Measurements from ENCODE around the gene BABAM2.

BABAM2 gene

DNA sequence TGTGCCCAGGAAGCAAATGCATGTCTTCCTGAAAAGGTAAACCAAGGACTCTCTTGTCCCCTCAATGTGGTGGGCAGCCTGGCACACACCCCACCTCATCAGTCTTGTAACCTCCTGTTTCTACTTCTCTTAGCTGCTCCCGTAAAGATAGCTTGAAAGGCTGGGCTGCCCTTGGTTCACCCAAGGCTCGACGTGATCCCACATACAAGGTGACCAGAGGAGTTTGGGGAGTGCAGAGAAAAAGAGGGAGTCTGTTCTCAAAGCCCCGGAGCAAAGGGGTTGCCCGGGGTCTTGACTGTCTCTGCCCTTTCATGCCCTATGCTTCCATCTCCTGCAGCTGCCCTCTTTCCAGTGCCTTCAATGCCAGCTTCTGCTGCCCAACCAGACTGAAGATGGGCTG, 483.8 kb downstream of the BABAM2 start:
- no peak for DNase-seq (ENCODE audit: low read depth, low spot score)

DNA sequence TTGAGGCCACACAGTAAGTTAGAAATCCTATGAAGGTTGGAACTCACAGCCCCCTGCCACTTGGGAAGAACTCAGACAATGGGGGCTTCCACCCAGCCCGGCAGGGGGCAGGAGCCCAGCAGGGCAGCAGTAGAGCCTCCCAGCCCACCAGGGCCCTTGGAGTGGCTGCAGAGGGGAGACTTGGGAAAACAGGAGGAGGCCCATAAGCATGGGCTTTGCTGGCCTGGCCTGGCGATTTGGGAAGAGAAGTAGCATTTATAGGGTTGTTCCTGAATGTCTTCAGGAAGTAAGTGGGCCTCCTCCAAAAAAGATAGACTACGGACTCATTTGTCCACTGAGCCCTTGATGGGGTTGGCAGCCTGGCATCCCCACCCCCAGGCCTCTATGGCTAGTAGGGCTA, 484.7 kb downstream of the BABAM2 start:
- no peak for DNase-seq (ENCODE audit: low read depth, low spot score)

DNA sequence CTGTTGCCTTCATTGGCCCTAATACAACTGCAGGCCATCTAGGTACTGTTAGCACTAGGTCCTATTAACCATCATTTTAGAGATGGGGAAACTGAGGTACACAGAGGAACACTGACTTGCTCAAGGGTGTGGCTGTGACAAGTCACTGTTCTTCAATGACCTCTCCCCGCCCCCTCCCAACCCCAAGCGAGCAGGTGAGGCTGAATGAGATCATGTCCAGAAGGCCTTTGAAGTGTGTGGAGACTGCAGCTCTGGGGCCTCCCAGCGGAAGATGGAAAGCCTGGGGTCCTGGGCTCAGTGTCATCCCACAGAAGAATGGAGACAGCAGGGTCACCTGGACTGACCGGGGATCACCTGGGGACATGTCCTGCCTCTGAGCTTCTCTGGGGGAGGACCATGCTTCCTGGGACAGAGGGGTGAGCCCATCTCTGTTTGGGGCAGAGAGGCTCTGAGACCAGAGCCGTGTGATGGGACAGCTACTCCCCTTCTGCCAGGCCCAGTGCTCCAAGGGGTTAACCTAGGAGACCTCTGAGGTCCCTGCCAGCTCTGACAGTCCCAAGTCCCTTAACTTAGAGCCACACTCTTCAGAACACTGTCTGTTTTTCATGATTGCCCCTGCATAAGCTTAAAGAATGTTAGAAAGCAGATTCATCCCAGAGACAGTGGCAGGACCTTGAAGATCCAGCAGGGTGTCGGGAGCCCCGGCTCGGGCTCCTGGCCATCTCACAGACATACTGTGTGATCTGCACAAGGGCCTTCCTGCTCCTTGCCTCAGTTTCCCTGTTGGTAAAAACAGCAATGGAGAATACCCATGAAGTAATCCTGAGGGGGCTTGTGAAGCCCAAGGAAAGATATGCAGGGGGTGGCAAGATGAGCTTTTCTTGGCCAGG, 485.5 kb downstream of the BABAM2 start:
- DNase-seq (ENCODE audit: low read depth, low spot score), result no peak

DNA sequence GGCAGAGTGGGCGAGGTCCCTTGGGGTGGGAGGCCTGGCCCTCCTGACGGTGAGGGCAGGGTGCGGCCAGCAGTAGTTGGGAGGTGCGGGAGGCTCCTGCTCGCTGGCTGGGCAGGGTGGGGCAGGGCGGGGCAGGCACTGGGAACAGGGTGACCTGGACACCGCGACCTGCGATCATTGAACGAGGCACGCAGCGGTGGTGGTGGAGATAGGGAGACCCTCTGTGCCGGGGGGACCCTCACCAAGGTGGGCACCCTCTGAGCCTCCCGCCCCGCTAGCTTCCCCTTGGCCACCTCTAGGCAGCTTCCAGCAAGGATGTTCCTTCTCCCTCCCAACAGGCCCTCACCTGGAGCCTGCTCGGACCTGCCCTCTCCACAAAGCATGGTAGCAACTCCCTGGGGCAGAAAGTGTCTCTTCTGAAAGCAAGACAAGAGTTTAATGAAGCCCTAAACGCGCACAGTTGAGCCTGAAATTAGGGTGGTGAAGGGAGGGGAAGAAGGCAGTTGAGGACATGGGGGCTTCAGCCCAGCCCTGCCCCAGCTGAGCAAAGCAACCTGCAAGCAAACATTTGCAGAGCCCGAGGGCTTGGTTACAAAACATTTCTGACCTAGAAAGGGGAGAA, 486.8 kb downstream of the BABAM2 start:
- DNase-seq (ENCODE audit: low read depth, low spot score), result no peak

DNA sequence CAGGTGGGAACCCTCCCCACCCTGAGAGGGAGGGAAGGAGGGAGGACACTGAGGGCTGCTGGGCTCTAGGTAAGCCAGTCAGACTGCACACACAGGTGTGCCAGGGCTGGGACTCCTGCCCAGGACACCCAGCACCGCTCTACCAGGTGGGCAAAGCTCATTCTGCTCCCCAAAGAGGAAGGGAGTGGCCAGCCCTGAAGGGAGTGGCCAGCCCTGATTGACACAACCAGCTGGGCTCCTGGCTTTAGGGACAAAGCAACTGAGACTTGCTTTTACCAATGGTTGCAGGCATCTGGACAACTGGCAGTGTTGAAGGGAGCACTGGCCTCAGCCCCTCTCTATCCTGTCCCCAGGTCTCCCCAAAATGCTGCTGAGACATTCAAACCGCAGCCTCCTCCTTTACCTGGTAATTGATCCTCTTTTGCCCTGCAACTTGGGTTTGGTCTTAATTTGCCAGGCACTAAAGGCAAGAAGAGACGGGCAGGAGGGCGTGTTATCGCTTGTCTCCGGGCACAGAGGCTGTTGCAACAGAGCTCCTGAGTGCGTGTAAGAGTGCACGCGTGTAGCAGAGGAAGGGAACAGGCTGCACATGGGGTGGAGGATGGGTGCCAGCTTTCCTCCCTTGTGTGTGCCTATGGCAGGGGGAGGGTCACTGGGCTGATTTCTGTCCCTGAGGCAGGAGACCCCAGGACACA, 487.6 kb downstream of the BABAM2 start:
- no peak for DNase-seq (ENCODE audit: low read depth, low spot score)

DNA sequence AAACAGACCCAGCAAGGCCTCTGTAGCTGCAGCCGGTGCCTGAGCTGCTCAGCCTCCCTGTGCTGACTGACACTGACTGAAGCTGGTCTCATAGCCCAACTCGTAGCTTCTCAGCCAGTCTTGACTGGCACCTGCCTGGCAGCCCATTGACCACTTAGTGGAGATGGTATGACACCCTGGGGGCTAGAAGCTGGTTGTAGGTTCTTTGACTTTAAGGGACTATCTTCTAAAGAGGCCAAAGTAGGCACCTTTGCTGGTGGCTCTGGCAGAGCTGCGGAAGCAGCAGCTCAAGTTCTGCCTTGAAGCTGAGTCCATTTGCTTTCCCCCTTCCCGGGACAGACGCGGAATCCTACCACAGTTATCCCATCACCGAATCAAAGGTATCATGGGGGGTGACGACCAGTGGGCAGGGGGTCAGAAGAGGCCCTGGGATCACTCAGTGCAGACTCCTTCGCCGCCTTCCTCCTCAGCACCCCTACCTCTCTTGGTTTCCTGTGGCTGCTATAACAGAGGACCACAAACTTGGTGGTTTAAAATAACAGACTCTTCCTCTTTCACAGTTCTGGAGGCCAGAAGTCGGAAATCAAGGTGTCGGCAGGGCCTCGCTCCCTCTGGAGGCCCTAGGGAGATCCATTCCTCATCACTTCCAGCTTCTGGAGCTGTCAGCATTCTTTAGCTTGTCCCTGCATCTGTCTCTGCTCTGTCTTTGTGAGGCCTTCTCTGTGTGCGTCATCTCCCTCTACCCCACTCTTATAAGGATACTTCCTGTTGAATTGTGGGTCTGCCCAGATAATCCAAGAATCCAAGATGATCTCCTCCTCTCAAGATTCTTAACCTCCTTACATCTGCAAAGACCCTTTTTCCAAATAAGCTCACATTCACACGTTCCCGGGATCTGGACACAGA, 488.4 kb downstream of the BABAM2 start:
- DNase-seq (ENCODE audit: low read depth, low spot score), result no peak

DNA sequence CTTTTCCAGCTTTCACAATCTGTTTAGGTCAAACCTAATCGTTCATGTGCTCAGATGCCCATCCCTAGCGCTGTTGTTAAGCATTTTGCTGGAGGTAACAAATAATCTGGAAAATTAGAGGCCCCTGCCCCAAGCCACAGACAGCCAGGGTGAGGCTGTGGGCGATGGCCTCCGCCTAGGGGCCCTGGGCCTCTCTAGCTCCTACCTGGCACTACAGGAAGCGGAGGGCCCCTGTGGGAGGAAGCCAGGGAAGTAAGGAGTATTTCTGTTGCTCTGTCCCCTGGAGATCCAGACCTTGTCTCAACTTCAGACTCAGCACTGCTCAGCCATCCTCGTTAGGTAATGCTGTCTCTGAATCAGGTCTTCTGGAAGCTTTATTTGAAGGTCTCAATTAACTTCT, 489.7 kb downstream of the BABAM2 start:
- DNase-seq (ENCODE audit: low read depth, low spot score), result no peak

DNA sequence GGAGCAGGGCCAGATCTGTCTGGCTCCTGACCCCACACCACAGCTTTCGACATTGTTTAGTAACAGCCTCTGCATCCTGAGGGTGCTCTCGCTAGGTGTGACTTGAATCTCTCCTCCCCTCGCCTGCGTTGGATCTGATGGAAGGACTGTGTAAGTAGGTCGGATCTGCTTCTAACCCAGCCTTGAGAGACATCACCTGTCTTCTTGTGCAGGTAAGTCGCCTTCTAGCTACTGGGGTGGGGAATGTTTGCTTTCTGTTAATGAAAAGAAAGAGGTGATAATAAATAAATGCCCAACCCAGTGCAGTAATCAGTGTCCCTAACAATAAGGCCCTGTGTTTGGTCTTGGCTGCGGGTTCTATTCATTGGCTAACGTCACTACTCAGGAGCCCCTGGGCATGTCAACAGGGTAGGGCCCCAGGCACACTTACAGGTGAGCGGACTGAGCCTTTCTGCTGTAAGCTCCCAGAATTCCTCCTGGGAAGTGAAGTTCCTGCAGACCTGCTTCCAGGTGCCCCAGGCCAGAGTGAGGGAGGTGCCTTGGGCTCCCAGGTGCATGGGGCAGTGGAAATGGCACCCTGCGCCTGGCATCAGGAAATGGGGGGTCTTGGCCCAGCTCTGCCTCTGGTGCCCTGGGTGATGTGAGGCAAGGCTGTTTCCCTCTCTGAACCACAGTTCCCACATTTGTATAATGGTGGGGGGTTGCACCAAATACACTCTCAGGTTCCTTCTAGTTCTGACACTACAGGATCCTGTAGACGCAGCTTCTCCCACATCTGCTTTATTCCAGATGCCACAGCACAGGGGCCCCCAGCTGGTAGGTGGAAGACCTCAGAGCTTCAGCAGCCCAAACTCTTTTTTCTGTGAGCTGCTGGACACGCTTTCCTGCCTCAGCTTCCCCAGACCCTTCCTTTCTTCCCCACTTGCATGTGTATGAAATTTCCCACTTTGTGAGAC, 491.0 kb downstream of the BABAM2 start:
- no peak for DNase-seq (ENCODE audit: low read depth, low spot score)

DNA sequence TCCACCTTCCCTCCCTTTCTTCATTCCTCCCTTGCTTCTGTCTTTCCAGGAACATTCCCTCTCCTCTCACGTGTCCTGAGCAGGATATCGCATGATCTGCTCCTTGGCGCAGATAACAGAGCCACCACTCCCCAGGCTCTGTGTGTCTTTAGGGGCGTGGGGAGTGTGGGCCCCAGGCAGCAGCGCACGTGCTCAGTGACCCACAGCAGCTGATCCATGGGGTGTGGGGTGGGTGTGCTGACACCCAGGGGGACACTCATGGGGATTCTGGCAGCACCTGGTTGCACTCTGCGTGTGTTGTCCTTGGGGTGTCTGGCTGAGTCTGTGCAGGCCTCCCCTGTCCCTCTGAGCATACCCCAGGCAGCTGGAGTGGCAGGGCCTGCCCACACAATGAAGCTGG, 492.2 kb downstream of the BABAM2 start:
- DNase-seq (ENCODE audit: low read depth, low spot score), result no peak

DNA sequence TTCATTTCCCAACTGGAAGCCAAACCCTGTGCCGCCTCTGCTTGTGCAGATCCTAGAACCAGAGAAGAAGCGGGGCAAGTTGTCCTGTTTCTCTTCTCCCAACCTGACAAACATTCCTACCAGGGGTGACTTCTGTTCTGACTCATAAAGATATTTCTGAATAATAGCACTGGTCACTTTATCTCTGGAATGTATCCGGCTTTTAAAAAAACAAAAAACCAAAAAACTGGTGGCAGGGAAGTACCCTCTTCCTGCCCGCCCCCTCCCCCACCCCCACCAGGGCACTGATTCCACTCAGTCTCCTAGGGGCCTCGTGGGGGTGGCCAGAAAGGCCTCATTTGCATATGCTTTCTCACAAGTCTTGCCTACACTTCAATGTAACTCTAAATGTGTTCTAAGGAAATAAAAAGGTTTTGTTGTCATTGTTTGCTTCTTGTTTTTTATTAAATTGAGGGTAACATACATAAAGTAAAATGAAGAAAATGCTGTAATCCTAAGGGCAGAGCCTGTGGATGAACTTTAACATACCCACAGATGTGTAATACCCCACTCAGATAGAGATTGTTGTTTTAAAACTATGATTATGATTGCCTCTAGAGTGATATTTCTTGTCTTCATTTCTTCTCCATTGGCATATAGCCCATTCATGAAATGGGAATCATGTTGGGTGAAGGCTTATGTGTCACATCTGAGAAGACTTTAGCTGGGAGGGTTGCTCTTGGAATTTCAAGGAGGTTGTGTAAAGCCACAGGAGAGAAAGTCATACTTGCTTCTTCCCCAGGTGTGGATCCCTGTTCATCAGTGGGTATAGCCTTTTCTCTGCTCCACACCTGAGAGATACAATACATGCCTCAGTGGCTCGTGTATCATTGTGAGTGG, 496.8 kb downstream of the BABAM2 start:
- no peak for DNase-seq (ENCODE audit: low read depth, low spot score)

Measured in brain pericyte (primary cell).